Measurements from ENCODE around the gene PDXK. TPM values are rescaled to one million over a fixed set of nuclear protein-coding genes. Genes with fewer than 3 reads are reported as not detected.

The PDXK gene
- total RNA-seq, 1 donor from 2014 or later = 56.9 TPM

- DNase-seq (ENCODE audit: low spot score) = peak; percentile 90
- intact Hi-C loops (cut with DNase I) = loop anchor here (1.0 kb wide), 2 partner anchors 129 to 165 kb away; no protein-coding TSS in a partner anchor
Observed at GRCh38 chr21:43810505-43811261, 91.8 kb downstream of the PDXK start.

- intact Hi-C loops (cut with DNase I) = loop anchor here (1.0 kb wide), 1 partner anchor 128 kb away; no protein-coding TSS in a partner anchor
- DNase-seq (ENCODE audit: low spot score) = no peak
Observed at GRCh38 chr21:43811262-43812105, 92.6 kb downstream of the PDXK start.

Other genes with a start within 250 kb of the PDXK start
- not detected for gene HSF2BP, start 59.6 kb upstream of the PDXK start, total RNA-seq
- 8.7 TPM for gene RRP1B, start 59.6 kb upstream of the PDXK start, total RNA-seq
- gene CSTB, start 57.2 kb downstream of the PDXK start, total RNA-seq = 34.6 TPM
- 10.3 TPM for gene RRP1, start 70.4 kb downstream of the PDXK start, total RNA-seq
- 51.5 TPM for gene AGPAT3, start 146.1 kb downstream of the PDXK start, total RNA-seq